NCI-H1436 (cell line): Measurements from ENCODE around the gene CLHC1.
"Not testable (repeated sequence)": the region's sequence is repeated elsewhere in the genome, so short reads cannot be mapped to it uniquely, and the experiment has no call there.

ENCODE experiments used
- DNase-seq: peaks from one replicate; lab custom pipeline; 2025; lab: John Stamatoyannopoulos, UW

Gene CLHC1

GRCh38 chr2:55232863-55233657 is 967 bp upstream of the CLHC1 start:
- DNase-seq, result no peak

- DNase-seq, result no peak
These were observed 478 bp downstream of the CLHC1 start for GRCh38 chr2:55231546-55232083.

GRCh38 chr2:55230551-55230950 is 1.5 kb downstream of the CLHC1 start:
- DNase-seq, result no peak

- DNase-seq, result no peak
These were observed 2.9 kb downstream of the CLHC1 start for GRCh38 chr2:55229221-55229620.

GRCh38 chr2:55228226-55228563 is 3.9 kb downstream of the CLHC1 start:
- DNase-seq, result no peak

GRCh38 chr2:55227437-55228225 is 4.5 kb downstream of the CLHC1 start:
- DNase-seq, result not testable (repeated sequence)

GRCh38 chr2:55225481-55226020 is 6.5 kb downstream of the CLHC1 start:
- no peak for DNase-seq

GRCh38 chr2:55224761-55225261 is 7.3 kb downstream of the CLHC1 start:
- no peak for DNase-seq

- DNase-seq, result no peak
These were observed 7.9 kb downstream of the CLHC1 start for GRCh38 chr2:55223958-55224760.

- no peak for DNase-seq
These were observed 18.3 kb downstream of the CLHC1 start for GRCh38 chr2:55213822-55214221.

GRCh38 chr2:55204950-55205349 is 27.1 kb downstream of the CLHC1 start:
- DNase-seq, result no peak

- DNase-seq, result no peak
These were observed 27.6 kb downstream of the CLHC1 start for GRCh38 chr2:55204536-55204935.

GRCh38 chr2:55200416-55200815 is 31.7 kb downstream of the CLHC1 start:
- DNase-seq, result no peak

- DNase-seq, result no peak
These were observed 35.6 kb downstream of the CLHC1 start for GRCh38 chr2:55196526-55196925.

- DNase-seq, result not testable (repeated sequence)
These were observed 40.2 kb downstream of the CLHC1 start for GRCh38 chr2:55191888-55192287.

- DNase-seq, result not testable (repeated sequence)
These were observed 45.3 kb downstream of the CLHC1 start for GRCh38 chr2:55186837-55187236.

- DNase-seq, result no peak
These were observed 51.7 kb downstream of the CLHC1 start for GRCh38 chr2:55180374-55180773.

GRCh38 chr2:55176094-55176415 is 56.0 kb downstream of the CLHC1 start:
- no peak for DNase-seq

- peak; percentile 59 for DNase-seq
These were observed 56.6 kb downstream of the CLHC1 start for GRCh38 chr2:55175254-55176093.

GRCh38 chr2:55173438-55174054 is 58.5 kb downstream of the CLHC1 start:
- no peak for DNase-seq

GRCh38 chr2:55169915-55170314 is 62.2 kb downstream of the CLHC1 start:
- DNase-seq, result no peak
